K562 (cell line): ENCODE data around the gene NFXL1. TPM values are rescaled to one million over a fixed set of nuclear protein-coding genes. Genes with fewer than 3 reads are reported as not detected.

Experiments
- ATAC-seq: fragments of 200-7000 bp; cut with Tn5 transposase; 3 replicates; pipeline ENCODE4 v1.9.1; 2020; ENCODE audit warnings: moderate library complexity
- BruUV-seq: library from RNA; stranded (reverse); fragments of 400-500 nt; replicated peaks from 2 replicates; lab custom pipeline; 2021; lab: Mats Ljungman, UMichigan
- CTCF ChIA-PET: fragments of 300-600 bp; formaldehyde crosslinking; extraction: SDS; loops from one replicate; lab custom pipeline; 2021; ENCODE audit warnings: low intra/inter-chr PET ratio; lab: Yijun Ruan, JAX
- POLR2A ChIA-PET: fragments of 300-600, 350-650 bp; sonication (Branson Sonifier 250); formaldehyde crosslinking; extraction: SDS; loops from one replicate; lab custom pipeline; 2021; ENCODE audit warnings: antibody characterized with exemption, inconsistent platforms; lab: Yijun Ruan, JAX
- DNase-seq, 4 experiments: peaks; one replicate each; pipeline versions ENCODE4 v3.0.0 to v3.0.0-alpha.2; 2011 to 2018; ENCODE audit warnings: low spot score in 3 of 4, mixed read lengths in 3 of 4; ENCODE audit errors: extremely low read depth in 1 of 4
- FAIRE-seq: peaks from 2 replicates; lab custom pipeline; 2011; peaks lifted over from hg19 to GRCh38; lab: Jason Lieb, UNC
- H2AFZ ChIP-seq: 2 replicates; pipeline ENCODE4 v1.6.0; 2011; ENCODE audit warnings: low read depth, low read length, control low read depth, inconsistent platforms
- H3K27ac ChIP-seq: fragments of 200-600 bp; 3 replicates; pipeline ENCODE4 v1.8.0; 2011; ENCODE audit warnings: low read depth, mild to moderate bottlenecking, control low read depth, inconsistent platforms, low read length, moderate library complexity, mixed read lengths; ENCODE audit errors: extremely low read depth
- H3K27me3 ChIP-seq, 2 experiments: fragments of 300-600 bp in 1 of 2; 2 replicates in 1 of 2; 3 replicates in 1 of 2; pipeline versions ENCODE4 v1.6.0 to v1.8.0; 2011; ENCODE audit warnings: inconsistent platforms in 2 of 2, low read length in 2 of 2, mild to moderate bottlenecking in 1 of 2, mixed read lengths in 1 of 2, moderate library complexity in 1 of 2; ENCODE audit not compliant: control insufficient read depth in 2 of 2, insufficient read depth in 2 of 2
- H3K36me3 ChIP-seq: fragments of 300-600 bp; 3 replicates; pipeline ENCODE4 v1.8.0; 2011; ENCODE audit warnings: mild to moderate bottlenecking, low read length, inconsistent platforms; ENCODE audit not compliant: control insufficient read depth, insufficient read depth
- H3K4me1 ChIP-seq, 2 experiments: fragments of 200-600 bp in 1 of 2; replicated peaks in 1 of 2; 2 replicates in 1 of 2; 3 replicates in 1 of 2; pipeline versions ENCODE4 v1.5.1 to v1.8.0; 2011; ENCODE audit warnings: inconsistent platforms in 2 of 2, low read length in 2 of 2, mild to moderate bottlenecking in 1 of 2, mixed read lengths in 1 of 2, moderate library complexity in 1 of 2; ENCODE audit not compliant: control insufficient read depth in 2 of 2, insufficient read depth in 2 of 2
- H3K4me2 ChIP-seq: 2 replicates; pipeline ENCODE4 v1.6.1; 2011; ENCODE audit warnings: low read length, control low read depth, inconsistent platforms, mixed read lengths; ENCODE audit not compliant: insufficient read depth
- H3K4me3 ChIP-seq: fragments of 200-600 bp; sonication (generic), shearing (Covaris generic); 2 replicates; pipeline ENCODE4 v1.5.1; 2016; ENCODE audit warnings: control low read depth, inconsistent platforms
- H3K79me2 ChIP-seq: fragments of 200-600 bp; 3 replicates; pipeline ENCODE4 v1.8.0; 2011; ENCODE audit warnings: low read length, inconsistent platforms; ENCODE audit not compliant: control insufficient read depth, insufficient read depth
- H3K9ac ChIP-seq, 2 experiments: 2 replicates each; pipeline versions ENCODE4 v1.6.0 to v1.6.1; 2011; ENCODE audit warnings: low read depth in 2 of 2, low read length in 2 of 2, control low read depth in 1 of 2, inconsistent platforms in 1 of 2, mild to moderate bottlenecking in 1 of 2, mixed read lengths in 1 of 2; ENCODE audit not compliant: insufficient read depth in 1 of 2
- H3K9me1 ChIP-seq: one replicate; pipeline ENCODE4 v1.6.0; 2011; ENCODE audit warnings: inconsistent platforms, mild to moderate bottlenecking, low read length, moderate library complexity; ENCODE audit not compliant: control insufficient read depth, insufficient read depth
- H3K9me3 ChIP-seq: replicated peaks from 2 replicates; pipeline ENCODE4 v1.5.1; 2011; ENCODE audit warnings: low read depth, low read length, inconsistent platforms; ENCODE audit not compliant: control insufficient read depth, insufficient read depth
- H4K20me1 ChIP-seq: replicated peaks from 2 replicates; pipeline ENCODE4 v1.6.1; 2011; ENCODE audit warnings: low read length, inconsistent platforms, mixed read lengths; ENCODE audit not compliant: control insufficient read depth, insufficient read depth
- ARID3B ChIP-seq: fragments of 250-450 bp; sonication (Bioruptor Pico); IDR thresholded peaks from 2 replicates; pipeline ENCODE4 v1.4.0; 2020; ENCODE audit warnings: borderline replicate concordance
- CEBPG ChIP-seq, 3 experiments: fragments of 200-800 bp in 1 of 3; sonication (Bioruptor generic) in 1 of 3; sonication (generic) in 1 of 3; formaldehyde crosslinking in 1 of 3; IDR thresholded peaks in 2 of 3; conservative IDR thresholded peaks in 1 of 3; 2 replicates each; pipeline versions ENCODE4 v1.6.1 to v1.8.0; 2016 to 2022; ENCODE audit warnings: missing compliant biosample characterization in 2 of 3, missing genetic modification characterization in 2 of 3, mild to moderate bottlenecking in 1 of 3, missing genetic modification reagents in 1 of 3
- RAD21 ChIP-seq, 2 experiments: fragments of 250-450 bp in 1 of 2; fragments of 450-650 bp in 1 of 2; sonication (Bioruptor Pico) in 1 of 2; formaldehyde crosslinking in 1 of 2; IDR thresholded peaks in 1 of 2; conservative IDR thresholded peaks in 1 of 2; 2 replicates each; pipeline versions ENCODE4 v1.4.0 to v1.8.0; 2020 to 2022; ENCODE audit warnings: mild to moderate bottlenecking in 2 of 2, moderate library complexity in 1 of 2
- TRIM24 ChIP-seq, 2 experiments: fragments of 450-650 bp; IDR thresholded peaks; 2 replicates each; pipeline ENCODE4 v1.6.1; 2016
- XRCC4 ChIP-seq: IDR thresholded peaks from one replicate; pipeline ENCODE4 v1.6.1; 2011; ENCODE audit not compliant: insufficient read depth, insufficient read length; ENCODE audit errors: extremely low read depth
- ZNF384 ChIP-seq: IDR thresholded peaks from 2 replicates; pipeline ENCODE4 v1.6.1; 2012; ENCODE audit warnings: low read depth, low read length, improper control_type of control experiment
- WGBS: fragments of 100-300 bp; shearing (Covaris generic); methylation state at CpG from one replicate; pipeline ENCODE4 v1.1.6; 2016; ENCODE audit warnings: low coverage, mixed read lengths; ENCODE audit not compliant: insufficient coverage; ENCODE audit errors: missing lambda C conversion rate; 5-methylcytosine and 5-hydroxymethylcytosine counted together
- in situ Hi-C: fragments of 300-500 bp; cut with MboI; formaldehyde crosslinking; loops from 4 replicates; pipeline ENCODE4 v1.15.0; 2018; ENCODE audit warnings: inconsistent platforms, mixed read lengths
- intact Hi-C: fragments of 100-400 bp; cut with micrococcal nuclease; formaldehyde crosslinking; loops from 2 replicates; pipeline ENCODE4 v1.14.2; 2022
- polyA plus RNA-seq, 8 experiments: library from polyadenylated mRNA; depleted of rRNA in 4 of 8; stranded (reverse) in 5 of 8; unstranded in 3 of 8; fragments of >200 nt; fragmentation: Nextera tagmentation in 2 of 8; fragmentation: Illumina TruSeq in 1 of 8; extraction: Ambion mirVana in 2 of 8; extraction: Trizol in 1 of 8; gene quantifications; 2 replicates each; pipeline versions ENCODE4 v1.2.1 to v1.2.3, GENCODE V29; 2011 to 2014; ENCODE audit warnings: inconsistent platforms in 1 of 8, missing spikeins in 1 of 8
- total RNA-seq, 7 experiments: library from RNA; depleted of rRNA in 6 of 7; stranded (reverse); fragments of >200 nt in 6 of 7; fragmentation: Illumina TruSeq in 2 of 7; extraction: Trizol in 2 of 7; gene quantifications; 2 replicates each; pipeline versions ENCODE4 v1.2.1 to v1.2.3, GENCODE V29; 2011 to 2021; ENCODE audit warnings: low replicate concordance in 1 of 7
- TF ChIP-seq, protein P1 (sequence below): fragments of 450-650 bp; formaldehyde crosslinking; IDR thresholded peaks from 2 replicates; pipeline ENCODE4 v1.4.0; 2020; ENCODE audit warnings: mild to moderate bottlenecking, moderate library complexity
- TF ChIP-seq, protein P2 (sequence below), 3 experiments: IDR thresholded peaks in 2 of 3; conservative IDR thresholded peaks in 1 of 3; 2 replicates each; pipeline ENCODE4 v1.5.1; 2011 to 2012; ENCODE audit warnings: low read length in 3 of 3, mild to moderate bottlenecking in 3 of 3, control low read depth in 2 of 3, improper control_type of control experiment in 1 of 3, inconsistent platforms in 1 of 3, low read depth in 1 of 3, mixed read lengths in 1 of 3, moderate library complexity in 1 of 3; ENCODE audit not compliant: insufficient read depth in 2 of 3

NFXL1 gene
- total and polyA plus RNA-seq, 9 of the 15 experiments (the other 6 are each of a cell fraction or from before 2014, with no cell fraction given): 7.5 to 27.0 (median 10.6) TPM

DNA sequence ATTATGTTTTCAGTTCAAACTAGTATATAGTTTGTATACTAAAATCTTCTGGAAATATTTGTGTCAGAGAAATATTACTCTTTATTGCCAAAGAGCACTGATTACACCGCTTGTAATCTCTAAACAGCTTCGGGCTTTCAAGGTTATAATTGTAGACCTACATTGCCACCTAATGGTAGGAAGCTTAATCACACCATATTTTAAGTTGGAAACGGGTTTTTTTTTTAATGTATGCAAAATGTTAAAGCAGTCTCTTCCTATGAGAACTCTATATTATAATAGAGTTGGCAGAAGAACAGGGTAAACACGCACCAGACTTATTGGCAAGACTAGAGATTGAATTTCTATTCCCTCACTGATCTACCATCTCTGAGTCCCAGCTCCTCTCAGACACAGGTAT is 19.5 kb upstream of the NFXL1 start:
- H3K27ac ChIP-seq: no peak overlapping the region
- H3K4me2 ChIP-seq: no peak overlapping the region
- BruUV-seq: no TSS peak
- H3K9me1 ChIP-seq: no peaks in the 10 kb centered on the region
- no peaks in the 10 kb centered on the region for H4K20me1 ChIP-seq
- intact Hi-C loops (loop anchor here (1.0 to 10.0 kb wide), 5 partner anchors 227 to 1089 kb away; no protein-coding TSS in a partner anchor), in situ Hi-C loops (no loop called here)
- FAIRE-seq (peak; percentile 83), DNase-seq (peak; percentile 18 to 47 (median 32)), ATAC-seq (peak; percentile 72)
- 2% methylated on average over 4 of the region's 4 CpGs for WGBS
- H3K9ac ChIP-seq: no peak overlapping the region
- H3K4me1 ChIP-seq: no peaks in the 10 kb centered on the region
- POLR2A ChIA-PET: interaction anchor here (0.5 to 0.9 kb wide), 7 partner anchors 132 to 370 kb away, joined by 3 to 4 read pairs (median 3); no protein-coding TSS in a partner anchor
- no peak overlapping the region for H2AFZ ChIP-seq
- H3K27me3 ChIP-seq: peaks cover 10% of the 10 kb centered on the region in 2 experiments; a peak in 2 of 5 replicates
- CTCF ChIA-PET: interaction anchor here (0.7 to 1.8 kb wide), 6 partner anchors 97 to 265 kb away, joined by 3 to 10 read pairs (median 5); no protein-coding TSS in a partner anchor
- no peaks in the 10 kb centered on the region for H3K9me3 ChIP-seq
- no peaks in the 10 kb centered on the region for H3K36me3 ChIP-seq
- H3K79me2 ChIP-seq: no peaks in the 10 kb centered on the region
- no peak overlapping the region for H3K4me3 ChIP-seq
- TF ChIP-seq TRIM24 (IDR thresholded peaks at IDR 0.05) (peak in 1 of 2 experiments; percentile 18; a peak in 1 of 4 replicates), ZNF384 (peak; percentile 54; the same call in 1 of the 2 replicates), ARID3B (no peak), XRCC4 (no peak), CEBPG (CRISPR knock-in tag; IDR thresholded peaks at IDR 0.05) (no peak), CEBPG (tag; conservative IDR thresholded peaks at IDR 0.05 in 1 of 2, IDR thresholded peaks at IDR 0.05 in 1 of 2) (peak; percentile 29 to 44; a peak in 1 of 4 replicates), RAD21 (CRISPR knock-in tag; conservative IDR thresholded peaks at IDR 0.05 in 1 of 2, IDR thresholded peaks at IDR 0.05 in 1 of 2) (peak; percentile 67 to 81)
- TF ChIP-seq, protein P1, sequence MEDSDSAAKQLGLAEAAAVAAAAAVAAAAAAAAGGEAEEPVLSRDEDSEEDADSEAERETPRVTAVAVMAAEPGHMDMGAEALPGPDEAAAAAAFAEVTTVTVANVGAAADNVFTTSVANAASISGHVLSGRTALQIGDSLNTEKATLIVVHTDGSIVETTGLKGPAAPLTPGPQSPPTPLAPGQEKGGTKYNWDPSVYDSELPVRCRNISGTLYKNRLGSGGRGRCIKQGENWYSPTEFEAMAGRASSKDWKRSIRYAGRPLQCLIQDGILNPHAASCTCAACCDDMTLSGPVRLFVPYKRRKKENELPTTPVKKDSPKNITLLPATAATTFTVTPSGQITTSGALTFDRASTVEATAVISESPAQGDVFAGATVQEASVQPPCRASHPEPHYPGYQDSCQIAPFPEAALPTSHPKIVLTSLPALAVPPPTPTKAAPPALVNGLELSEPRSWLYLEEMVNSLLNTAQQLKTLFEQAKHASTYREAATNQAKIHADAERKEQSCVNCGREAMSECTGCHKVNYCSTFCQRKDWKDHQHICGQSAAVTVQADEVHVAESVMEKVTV (CRISPR knock-in tag): peak; percentile 50; the same call in 1 of the 2 replicates
- TF ChIP-seq, protein P2, sequence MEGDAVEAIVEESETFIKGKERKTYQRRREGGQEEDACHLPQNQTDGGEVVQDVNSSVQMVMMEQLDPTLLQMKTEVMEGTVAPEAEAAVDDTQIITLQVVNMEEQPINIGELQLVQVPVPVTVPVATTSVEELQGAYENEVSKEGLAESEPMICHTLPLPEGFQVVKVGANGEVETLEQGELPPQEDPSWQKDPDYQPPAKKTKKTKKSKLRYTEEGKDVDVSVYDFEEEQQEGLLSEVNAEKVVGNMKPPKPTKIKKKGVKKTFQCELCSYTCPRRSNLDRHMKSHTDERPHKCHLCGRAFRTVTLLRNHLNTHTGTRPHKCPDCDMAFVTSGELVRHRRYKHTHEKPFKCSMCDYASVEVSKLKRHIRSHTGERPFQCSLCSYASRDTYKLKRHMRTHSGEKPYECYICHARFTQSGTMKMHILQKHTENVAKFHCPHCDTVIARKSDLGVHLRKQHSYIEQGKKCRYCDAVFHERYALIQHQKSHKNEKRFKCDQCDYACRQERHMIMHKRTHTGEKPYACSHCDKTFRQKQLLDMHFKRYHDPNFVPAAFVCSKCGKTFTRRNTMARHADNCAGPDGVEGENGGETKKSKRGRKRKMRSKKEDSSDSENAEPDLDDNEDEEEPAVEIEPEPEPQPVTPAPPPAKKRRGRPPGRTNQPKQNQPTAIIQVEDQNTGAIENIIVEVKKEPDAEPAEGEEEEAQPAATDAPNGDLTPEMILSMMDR (IDR thresholded peaks at IDR 0.05 in 2 of 3, conservative IDR thresholded peaks at IDR 0.05 in 1 of 3; ENCODE audit: insufficient read depth in 2 of 3, low read depth in 1 of 3, low read length in 3 of 3): peak; percentile 50 to 85 (median 51); a peak in 5 of 6 replicates
